Osteoblast (primary cell): ENCODE data around the gene CNST. TPM values are rescaled to one million over a fixed set of nuclear protein-coding genes. Genes with fewer than 3 reads are reported as not detected.
A peak's percentile ranks its signal among the peaks of the same experiment; 100 is the strongest.
"Not testable (repeated sequence)": the region's sequence is repeated elsewhere in the genome, so short reads cannot be mapped to it uniquely, and the experiment has no call there.

ENCODE experiments used
- DNase-seq: peaks from one replicate; pipeline ENCODE4 v3.0.0; 2011; ENCODE audit warnings: low spot score, mixed read lengths; ENCODE audit not compliant: insufficient read length; ENCODE audit errors: missing footprints
- H2AFZ ChIP-seq: 2 replicates; pipeline ENCODE4 v1.6.0; 2011; ENCODE audit warnings: mild to moderate bottlenecking, low read length
- H3K27ac ChIP-seq: 2 replicates; pipeline ENCODE4 v1.5.1; 2011; ENCODE audit warnings: mild to moderate bottlenecking, low read depth, low read length, moderate library complexity
- H3K27me3 ChIP-seq: 2 replicates; pipeline ENCODE4 v1.6.0; 2012; ENCODE audit warnings: mild to moderate bottlenecking, control low read depth, inconsistent platforms, low read length, moderate library complexity; ENCODE audit not compliant: insufficient read depth
- H3K36me3 ChIP-seq: 2 replicates; pipeline ENCODE4 v1.5.1; 2011; ENCODE audit warnings: mild to moderate bottlenecking, low read length, control low read depth, moderate library complexity; ENCODE audit not compliant: insufficient read depth
- H3K4me1 ChIP-seq: 2 replicates; pipeline ENCODE4 v1.5.1; 2011; ENCODE audit warnings: mild to moderate bottlenecking, low read length, control low read depth, moderate library complexity; ENCODE audit not compliant: insufficient read depth
- H3K4me2 ChIP-seq: 2 replicates; pipeline ENCODE4 v1.6.0; 2011; ENCODE audit warnings: mild to moderate bottlenecking, low read length; ENCODE audit not compliant: insufficient read depth
- H3K4me3 ChIP-seq: fragments of 200-600 bp; sonication (generic); 3 replicates; pipeline ENCODE4 v1.5.1; 2012; ENCODE audit warnings: mild to moderate bottlenecking, low read length, inconsistent platforms; ENCODE audit not compliant: insufficient read depth
- H3K79me2 ChIP-seq: 2 replicates; pipeline ENCODE4 v1.6.0; 2012; ENCODE audit warnings: mild to moderate bottlenecking, low read length, control low read depth, inconsistent platforms; ENCODE audit not compliant: insufficient read depth
- H3K9me3 ChIP-seq: 2 replicates; pipeline ENCODE4 v1.5.1; 2011; ENCODE audit warnings: low read depth, low read length, control low read depth
- H4K20me1 ChIP-seq: 2 replicates; pipeline ENCODE4 v1.6.0; 2012; ENCODE audit warnings: mild to moderate bottlenecking, low read length, control low read depth; ENCODE audit not compliant: insufficient read depth
- CTCF ChIP-seq: IDR thresholded peaks from 2 replicates; pipeline ENCODE4 v1.5.1; 2011; ENCODE audit warnings: mild to moderate bottlenecking, low read depth, low read length, moderate library complexity; ENCODE audit errors: extremely low read depth
- total RNA-seq: library from RNA; depleted of rRNA; stranded (reverse); fragments of >200 nt; gene quantifications from 2 replicates; pipeline ENCODE4 v1.2.3, GENCODE V29; 2012

CNST gene
- total RNA-seq, 1 donor = 25.7 TPM

- H3K27me3 ChIP-seq = no peaks in the 10 kb centered on the region
- H3K4me3 ChIP-seq = peak overlapping the region; percentile 60
- H4K20me1 ChIP-seq = no peaks in the 10 kb centered on the region
- H3K36me3 ChIP-seq = peaks cover 27% of the 10 kb centered on the region
- H3K9me3 ChIP-seq = no peaks in the 10 kb centered on the region
- peak overlapping the region; percentile 57 for H2AFZ ChIP-seq
- peak; percentile 80 for DNase-seq
- peak overlapping the region; percentile 84 for H3K4me2 ChIP-seq
- H3K27ac ChIP-seq = peak overlapping the region; percentile 87
- peaks cover 30% of the 10 kb centered on the region for H3K4me1 ChIP-seq
- no peak for TF ChIP-seq CTCF
- peaks cover 20% of the 10 kb centered on the region for H3K79me2 ChIP-seq
These were observed 66.3 kb downstream of the CNST start for GRCh38 chr1:246632281-246633168.

GRCh38 chr1:246634659-246635058, 68.4 kb downstream of the CNST start:
- not testable (repeated sequence) for H3K27ac ChIP-seq, H3K27me3 ChIP-seq, H3K9me3 ChIP-seq, H4K20me1 ChIP-seq, H3K4me2 ChIP-seq, H3K4me3 ChIP-seq, DNase-seq, H2AFZ ChIP-seq
- Histone ChIP-seq H3K36me3 (peaks cover 29% of the 10 kb centered on the region), H3K79me2 (peaks cover 36% of the 10 kb centered on the region), H3K4me1 (peaks cover 30% of the 10 kb centered on the region)

GRCh38 chr1:246638941-246639655, 72.8 kb downstream of the CNST start:
- no peak for TF ChIP-seq CTCF
- H3K4me1 ChIP-seq = no peaks in the 10 kb centered on the region
- peaks cover 41% of the 10 kb centered on the region for H3K36me3 ChIP-seq
- peaks cover 8% of the 10 kb centered on the region for H4K20me1 ChIP-seq
- H3K27ac ChIP-seq = no peak overlapping the region
- H3K79me2 ChIP-seq = peaks cover 49% of the 10 kb centered on the region
- no peak overlapping the region for H3K4me2 ChIP-seq
- no peak overlapping the region for H3K4me3 ChIP-seq
- no peaks in the 10 kb centered on the region for H3K27me3 ChIP-seq
- DNase-seq = no peak
- H2AFZ ChIP-seq = no peak overlapping the region
- no peaks in the 10 kb centered on the region for H3K9me3 ChIP-seq

DNA sequence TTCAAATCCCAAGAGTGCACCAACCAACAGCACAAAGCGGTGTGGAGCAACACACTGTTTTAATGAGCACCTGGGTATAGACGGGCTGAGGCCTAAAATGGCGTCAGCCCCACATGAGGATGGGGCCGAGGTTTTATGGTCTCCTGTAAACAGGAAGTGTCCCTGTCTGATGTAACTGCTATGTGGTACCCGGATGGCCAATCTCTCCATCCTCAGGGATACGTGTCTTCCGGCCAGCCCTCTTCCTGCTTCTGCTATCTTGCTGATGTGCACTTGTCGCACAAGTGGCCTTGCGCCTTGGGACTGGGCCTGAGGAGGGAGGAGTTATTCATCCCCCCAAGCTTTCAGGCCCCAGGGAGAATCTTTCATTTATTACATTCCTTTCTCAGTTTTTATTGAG, 73.5 kb downstream of the CNST start:
- no peak overlapping the region for H3K4me3 ChIP-seq
- H3K4me2 ChIP-seq = no peak overlapping the region
- no peak overlapping the region for H2AFZ ChIP-seq
- peaks cover 41% of the 10 kb centered on the region for H3K36me3 ChIP-seq
- H3K27ac ChIP-seq = no peak overlapping the region
- no peaks in the 10 kb centered on the region for H3K27me3 ChIP-seq
- DNase-seq = no peak
- no peaks in the 10 kb centered on the region for H3K4me1 ChIP-seq
- H3K9me3 ChIP-seq = no peaks in the 10 kb centered on the region
- TF ChIP-seq CTCF = no peak
- peaks cover 54% of the 10 kb centered on the region for H3K79me2 ChIP-seq
- H4K20me1 ChIP-seq = peaks cover 8% of the 10 kb centered on the region
